HEK293 (cell line): ENCODE measurements around the gene NPDC1.
A peak's percentile ranks its signal among the peaks of the same experiment; 100 is the strongest.

ENCODE experiments used
- BCL11B ChIP-seq: fragments of 450-650 bp; formaldehyde crosslinking; IDR thresholded peaks from 2 replicates; pipeline ENCODE4 v1.5.1; 2016; ENCODE audit warnings: low read depth, missing biosample characterization, missing genetic modification characterization
- FEZF1 ChIP-seq: fragments of 450-650 bp; formaldehyde crosslinking; IDR thresholded peaks from 2 replicates; pipeline ENCODE4 v1.5.1; 2016; ENCODE audit warnings: missing biosample characterization, missing genetic modification characterization
- GLIS1 ChIP-seq: fragments of 450-650 bp; formaldehyde crosslinking; IDR thresholded peaks from 2 replicates; pipeline ENCODE4 v1.5.1; 2016; ENCODE audit warnings: missing biosample characterization, missing genetic modification characterization
- OSR2 ChIP-seq: fragments of 450-650 bp; formaldehyde crosslinking; IDR thresholded peaks from 2 replicates; pipeline ENCODE4 v1.5.1; 2016; ENCODE audit warnings: missing biosample characterization, missing genetic modification characterization
- ZBTB7A ChIP-seq: fragments of 450-650 bp; formaldehyde crosslinking; IDR thresholded peaks from 2 replicates; pipeline ENCODE4 v1.5.1; 2016; ENCODE audit warnings: low read depth, missing biosample characterization, missing genetic modification characterization
- ZNF335 ChIP-seq: fragments of 450-650 bp; formaldehyde crosslinking; conservative IDR thresholded peaks from 2 replicates; pipeline ENCODE4 v1.5.1; 2016; ENCODE audit warnings: missing biosample characterization, missing genetic modification characterization
- ZNF341 ChIP-seq: fragments of 450-650 bp; formaldehyde crosslinking; IDR thresholded peaks from 2 replicates; pipeline ENCODE4; 2016; ENCODE audit warnings: low read depth, missing biosample characterization, missing genetic modification characterization
- ZNF350 ChIP-seq: fragments of 450-650 bp; formaldehyde crosslinking; IDR thresholded peaks from 2 replicates; pipeline ENCODE4 v1.5.0; 2017; ENCODE audit warnings: missing biosample characterization, mild to moderate bottlenecking, missing genetic modification characterization
- ZNF560 ChIP-seq: fragments of 450-650 bp; formaldehyde crosslinking; IDR thresholded peaks from 2 replicates; pipeline ENCODE4 v1.5.1; 2017; ENCODE audit warnings: missing biosample characterization, missing genetic modification characterization, borderline replicate concordance
- ZXDB ChIP-seq: fragments of 450-650 bp; formaldehyde crosslinking; IDR thresholded peaks from 2 replicates; pipeline ENCODE4 v1.5.1; 2016; ENCODE audit warnings: missing biosample characterization, missing genetic modification characterization
- TF ChIP-seq, protein P1 (sequence below): fragments of 450-650 bp; formaldehyde crosslinking; IDR thresholded peaks from 2 replicates; pipeline ENCODE4 v1.5.1; 2016; ENCODE audit warnings: missing biosample characterization, missing genetic modification characterization
- TF ChIP-seq, protein P2 (sequence below): fragments of 450-650 bp; formaldehyde crosslinking; IDR thresholded peaks from 2 replicates; pipeline ENCODE4 v1.5.1; 2016; ENCODE audit warnings: missing biosample characterization, missing genetic modification characterization
- TF ChIP-seq, protein P3 (sequence below): fragments of 450-650 bp; formaldehyde crosslinking; IDR thresholded peaks from 2 replicates; pipeline ENCODE4 v1.5.1; 2016; ENCODE audit warnings: missing biosample characterization, missing genetic modification characterization, borderline replicate concordance
- TF ChIP-seq, protein P4 (sequence below): fragments of 450-650 bp; formaldehyde crosslinking; IDR thresholded peaks from 2 replicates; pipeline ENCODE4; 2016; ENCODE audit warnings: missing biosample characterization, missing genetic modification characterization
- TF ChIP-seq, protein P5 (sequence below): fragments of 450-650 bp; formaldehyde crosslinking; IDR thresholded peaks from 2 replicates; pipeline ENCODE4 v1.5.1; 2016; ENCODE audit warnings: missing biosample characterization, missing genetic modification characterization
- TF ChIP-seq, protein P6 (sequence below): fragments of 450-650 bp; formaldehyde crosslinking; IDR thresholded peaks from 2 replicates; pipeline ENCODE4 v1.5.1; 2016; ENCODE audit warnings: missing biosample characterization, missing genetic modification characterization
- TF ChIP-seq, protein P7 (sequence below): fragments of 450-650 bp; formaldehyde crosslinking; IDR thresholded peaks from 2 replicates; pipeline ENCODE4 v1.5.1; 2016; ENCODE audit warnings: missing biosample characterization, missing genetic modification characterization
- TF ChIP-seq, protein P8 (sequence below): fragments of 450-650 bp; formaldehyde crosslinking; IDR thresholded peaks from 2 replicates; pipeline ENCODE4 v1.5.1; 2016; ENCODE audit warnings: missing biosample characterization, missing genetic modification characterization

Gene NPDC1

DNA sequence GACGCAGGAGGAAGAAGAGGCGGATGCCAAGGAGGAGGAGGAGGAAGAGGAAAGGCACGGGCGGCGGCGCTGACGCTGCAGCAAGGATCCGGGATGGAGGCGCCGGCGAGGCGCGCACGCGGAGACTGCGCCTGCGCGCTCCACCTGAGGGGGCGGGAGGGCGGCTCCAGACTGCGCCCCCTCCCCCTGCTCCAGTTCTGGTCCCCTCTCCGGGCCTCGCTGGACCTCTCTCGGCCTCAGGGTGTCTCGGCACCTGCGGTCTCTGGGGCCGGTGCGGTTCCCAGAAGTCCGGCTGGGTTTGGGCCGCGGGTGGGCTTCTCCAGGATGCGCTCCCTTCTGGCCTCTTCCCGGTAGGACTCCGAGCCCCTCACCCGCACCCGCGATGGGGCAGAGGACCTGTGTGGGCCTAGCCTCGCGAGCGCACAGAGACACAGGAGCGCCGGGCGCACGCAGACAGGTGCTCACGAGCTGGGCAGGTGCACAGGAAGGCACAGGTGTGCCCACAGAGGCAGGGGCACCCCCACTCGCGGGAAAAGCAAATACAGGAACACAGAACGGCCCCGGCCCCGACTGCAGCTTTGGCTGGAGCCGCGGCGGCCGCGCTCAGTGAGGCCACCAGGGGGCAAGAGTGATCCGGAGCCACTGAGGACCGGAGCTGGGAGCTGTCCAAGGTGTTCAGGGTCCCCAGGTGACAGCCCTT, at the start of gene NPDC1 (continued):
- TF ChIP-seq, protein P1, sequence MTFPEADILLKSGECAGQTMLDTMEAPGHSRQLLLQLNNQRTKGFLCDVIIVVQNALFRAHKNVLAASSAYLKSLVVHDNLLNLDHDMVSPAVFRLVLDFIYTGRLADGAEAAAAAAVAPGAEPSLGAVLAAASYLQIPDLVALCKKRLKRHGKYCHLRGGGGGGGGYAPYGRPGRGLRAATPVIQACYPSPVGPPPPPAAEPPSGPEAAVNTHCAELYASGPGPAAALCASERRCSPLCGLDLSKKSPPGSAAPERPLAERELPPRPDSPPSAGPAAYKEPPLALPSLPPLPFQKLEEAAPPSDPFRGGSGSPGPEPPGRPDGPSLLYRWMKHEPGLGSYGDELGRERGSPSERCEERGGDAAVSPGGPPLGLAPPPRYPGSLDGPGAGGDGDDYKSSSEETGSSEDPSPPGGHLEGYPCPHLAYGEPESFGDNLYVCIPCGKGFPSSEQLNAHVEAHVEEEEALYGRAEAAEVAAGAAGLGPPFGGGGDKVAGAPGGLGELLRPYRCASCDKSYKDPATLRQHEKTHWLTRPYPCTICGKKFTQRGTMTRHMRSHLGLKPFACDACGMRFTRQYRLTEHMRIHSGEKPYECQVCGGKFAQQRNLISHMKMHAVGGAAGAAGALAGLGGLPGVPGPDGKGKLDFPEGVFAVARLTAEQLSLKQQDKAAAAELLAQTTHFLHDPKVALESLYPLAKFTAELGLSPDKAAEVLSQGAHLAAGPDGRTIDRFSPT (tag by site-specific recombination) = peak; percentile 84
- TF ChIP-seq, protein P2, sequence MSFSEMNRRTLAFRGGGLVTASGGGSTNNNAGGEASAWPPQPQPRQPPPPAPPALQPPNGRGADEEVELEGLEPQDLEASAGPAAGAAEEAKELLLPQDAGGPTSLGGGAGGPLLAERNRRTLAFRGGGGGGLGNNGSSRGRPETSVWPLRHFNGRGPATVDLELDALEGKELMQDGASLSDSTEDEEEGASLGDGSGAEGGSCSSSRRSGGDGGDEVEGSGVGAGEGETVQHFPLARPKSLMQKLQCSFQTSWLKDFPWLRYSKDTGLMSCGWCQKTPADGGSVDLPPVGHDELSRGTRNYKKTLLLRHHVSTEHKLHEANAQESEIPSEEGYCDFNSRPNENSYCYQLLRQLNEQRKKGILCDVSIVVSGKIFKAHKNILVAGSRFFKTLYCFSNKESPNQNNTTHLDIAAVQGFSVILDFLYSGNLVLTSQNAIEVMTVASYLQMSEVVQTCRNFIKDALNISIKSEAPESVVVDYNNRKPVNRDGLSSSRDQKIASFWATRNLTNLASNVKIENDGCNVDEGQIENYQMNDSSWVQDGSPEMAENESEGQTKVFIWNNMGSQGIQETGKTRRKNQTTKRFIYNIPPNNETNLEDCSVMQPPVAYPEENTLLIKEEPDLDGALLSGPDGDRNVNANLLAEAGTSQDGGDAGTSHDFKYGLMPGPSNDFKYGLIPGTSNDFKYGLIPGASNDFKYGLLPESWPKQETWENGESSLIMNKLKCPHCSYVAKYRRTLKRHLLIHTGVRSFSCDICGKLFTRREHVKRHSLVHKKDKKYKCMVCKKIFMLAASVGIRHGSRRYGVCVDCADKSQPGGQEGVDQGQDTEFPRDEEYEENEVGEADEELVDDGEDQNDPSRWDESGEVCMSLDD (tag by site-specific recombination) = peak; percentile 85
- TF ChIP-seq, protein P3, sequence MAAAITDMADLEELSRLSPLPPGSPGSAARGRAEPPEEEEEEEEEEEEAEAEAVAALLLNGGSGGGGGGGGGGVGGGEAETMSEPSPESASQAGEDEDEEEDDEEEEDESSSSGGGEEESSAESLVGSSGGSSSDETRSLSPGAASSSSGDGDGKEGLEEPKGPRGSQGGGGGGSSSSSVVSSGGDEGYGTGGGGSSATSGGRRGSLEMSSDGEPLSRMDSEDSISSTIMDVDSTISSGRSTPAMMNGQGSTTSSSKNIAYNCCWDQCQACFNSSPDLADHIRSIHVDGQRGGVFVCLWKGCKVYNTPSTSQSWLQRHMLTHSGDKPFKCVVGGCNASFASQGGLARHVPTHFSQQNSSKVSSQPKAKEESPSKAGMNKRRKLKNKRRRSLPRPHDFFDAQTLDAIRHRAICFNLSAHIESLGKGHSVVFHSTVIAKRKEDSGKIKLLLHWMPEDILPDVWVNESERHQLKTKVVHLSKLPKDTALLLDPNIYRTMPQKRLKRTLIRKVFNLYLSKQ = no peak
- peak; percentile 75 for TF ChIP-seq ZXDB
- TF ChIP-seq ZNF560 (tag by site-specific recombination) = 0 out of 2 replicates have a peak, but pooled peaks have one; percentile 31
- TF ChIP-seq ZNF341 (tag by site-specific recombination) = peak; percentile 98
- peak; percentile 34 for TF ChIP-seq GLIS1 (tag by site-specific recombination)
- TF ChIP-seq ZBTB7A = peak; percentile 76; the same call in 1 of the 2 replicates
- no peak for TF ChIP-seq OSR2 (tag by site-specific recombination)
- TF ChIP-seq, protein P4, sequence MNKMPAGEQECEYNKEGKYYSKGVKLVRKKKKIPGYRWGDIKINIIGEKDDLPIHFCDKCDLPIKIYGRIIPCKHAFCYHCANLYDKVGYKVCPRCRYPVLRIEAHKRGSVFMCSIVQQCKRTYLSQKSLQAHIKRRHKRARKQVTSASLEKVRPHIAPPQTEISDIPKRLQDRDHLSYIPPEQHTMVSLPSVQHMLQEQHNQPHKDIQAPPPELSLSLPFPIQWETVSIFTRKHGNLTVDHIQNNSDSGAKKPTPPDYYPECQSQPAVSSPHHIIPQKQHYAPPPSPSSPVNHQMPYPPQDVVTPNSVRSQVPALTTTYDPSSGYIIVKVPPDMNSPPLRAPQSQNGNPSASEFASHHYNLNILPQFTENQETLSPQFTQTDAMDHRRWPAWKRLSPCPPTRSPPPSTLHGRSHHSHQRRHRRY (tag by site-specific recombination) = no peak
- TF ChIP-seq ZNF350 (tag by site-specific recombination) = no peak
- TF ChIP-seq, protein P5, sequence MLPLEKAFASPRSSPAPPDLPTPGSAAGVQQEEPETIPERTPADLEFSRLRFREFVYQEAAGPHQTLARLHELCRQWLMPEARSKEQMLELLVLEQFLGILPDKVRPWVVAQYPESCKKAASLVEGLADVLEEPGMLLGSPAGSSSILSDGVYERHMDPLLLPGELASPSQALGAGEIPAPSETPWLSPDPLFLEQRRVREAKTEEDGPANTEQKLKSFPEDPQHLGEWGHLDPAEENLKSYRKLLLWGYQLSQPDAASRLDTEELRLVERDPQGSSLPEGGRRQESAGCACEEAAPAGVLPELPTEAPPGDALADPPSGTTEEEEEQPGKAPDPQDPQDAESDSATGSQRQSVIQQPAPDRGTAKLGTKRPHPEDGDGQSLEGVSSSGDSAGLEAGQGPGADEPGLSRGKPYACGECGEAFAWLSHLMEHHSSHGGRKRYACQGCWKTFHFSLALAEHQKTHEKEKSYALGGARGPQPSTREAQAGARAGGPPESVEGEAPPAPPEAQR (tag by site-specific recombination) = no peak
- TF ChIP-seq, protein P6, sequence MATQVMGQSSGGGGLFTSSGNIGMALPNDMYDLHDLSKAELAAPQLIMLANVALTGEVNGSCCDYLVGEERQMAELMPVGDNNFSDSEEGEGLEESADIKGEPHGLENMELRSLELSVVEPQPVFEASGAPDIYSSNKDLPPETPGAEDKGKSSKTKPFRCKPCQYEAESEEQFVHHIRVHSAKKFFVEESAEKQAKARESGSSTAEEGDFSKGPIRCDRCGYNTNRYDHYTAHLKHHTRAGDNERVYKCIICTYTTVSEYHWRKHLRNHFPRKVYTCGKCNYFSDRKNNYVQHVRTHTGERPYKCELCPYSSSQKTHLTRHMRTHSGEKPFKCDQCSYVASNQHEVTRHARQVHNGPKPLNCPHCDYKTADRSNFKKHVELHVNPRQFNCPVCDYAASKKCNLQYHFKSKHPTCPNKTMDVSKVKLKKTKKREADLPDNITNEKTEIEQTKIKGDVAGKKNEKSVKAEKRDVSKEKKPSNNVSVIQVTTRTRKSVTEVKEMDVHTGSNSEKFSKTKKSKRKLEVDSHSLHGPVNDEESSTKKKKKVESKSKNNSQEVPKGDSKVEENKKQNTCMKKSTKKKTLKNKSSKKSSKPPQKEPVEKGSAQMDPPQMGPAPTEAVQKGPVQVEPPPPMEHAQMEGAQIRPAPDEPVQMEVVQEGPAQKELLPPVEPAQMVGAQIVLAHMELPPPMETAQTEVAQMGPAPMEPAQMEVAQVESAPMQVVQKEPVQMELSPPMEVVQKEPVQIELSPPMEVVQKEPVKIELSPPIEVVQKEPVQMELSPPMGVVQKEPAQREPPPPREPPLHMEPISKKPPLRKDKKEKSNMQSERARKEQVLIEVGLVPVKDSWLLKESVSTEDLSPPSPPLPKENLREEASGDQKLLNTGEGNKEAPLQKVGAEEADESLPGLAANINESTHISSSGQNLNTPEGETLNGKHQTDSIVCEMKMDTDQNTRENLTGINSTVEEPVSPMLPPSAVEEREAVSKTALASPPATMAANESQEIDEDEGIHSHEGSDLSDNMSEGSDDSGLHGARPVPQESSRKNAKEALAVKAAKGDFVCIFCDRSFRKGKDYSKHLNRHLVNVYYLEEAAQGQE (tag by site-specific recombination) = peak; percentile 100
- no peak for TF ChIP-seq FEZF1 (tag by site-specific recombination)
- TF ChIP-seq, protein P7, sequence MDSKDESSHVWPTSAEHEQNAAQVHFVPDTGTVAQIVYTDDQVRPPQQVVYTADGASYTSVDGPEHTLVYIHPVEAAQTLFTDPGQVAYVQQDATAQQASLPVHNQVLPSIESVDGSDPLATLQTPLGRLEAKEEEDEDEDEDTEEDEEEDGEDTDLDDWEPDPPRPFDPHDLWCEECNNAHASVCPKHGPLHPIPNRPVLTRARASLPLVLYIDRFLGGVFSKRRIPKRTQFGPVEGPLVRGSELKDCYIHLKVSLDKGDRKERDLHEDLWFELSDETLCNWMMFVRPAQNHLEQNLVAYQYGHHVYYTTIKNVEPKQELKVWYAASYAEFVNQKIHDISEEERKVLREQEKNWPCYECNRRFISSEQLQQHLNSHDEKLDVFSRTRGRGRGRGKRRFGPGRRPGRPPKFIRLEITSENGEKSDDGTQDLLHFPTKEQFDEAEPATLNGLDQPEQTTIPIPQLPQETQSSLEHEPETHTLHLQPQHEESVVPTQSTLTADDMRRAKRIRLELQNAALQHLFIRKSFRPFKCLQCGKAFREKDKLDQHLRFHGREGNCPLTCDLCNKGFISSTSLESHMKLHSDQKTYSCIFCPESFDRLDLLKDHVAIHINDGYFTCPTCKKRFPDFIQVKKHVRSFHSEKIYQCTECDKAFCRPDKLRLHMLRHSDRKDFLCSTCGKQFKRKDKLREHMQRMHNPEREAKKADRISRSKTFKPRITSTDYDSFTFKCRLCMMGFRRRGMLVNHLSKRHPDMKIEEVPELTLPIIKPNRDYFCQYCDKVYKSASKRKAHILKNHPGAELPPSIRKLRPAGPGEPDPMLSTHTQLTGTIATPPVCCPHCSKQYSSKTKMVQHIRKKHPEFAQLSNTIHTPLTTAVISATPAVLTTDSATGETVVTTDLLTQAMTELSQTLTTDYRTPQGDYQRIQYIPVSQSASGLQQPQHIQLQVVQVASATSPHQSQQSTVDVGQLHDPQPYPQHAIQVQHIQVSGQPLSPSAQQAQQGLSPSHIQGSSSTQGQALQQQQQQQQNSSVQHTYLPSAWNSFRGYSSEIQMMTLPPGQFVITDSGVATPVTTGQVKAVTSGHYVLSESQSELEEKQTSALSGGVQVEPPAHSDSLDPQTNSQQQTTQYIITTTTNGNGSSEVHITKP (tag by site-specific recombination) = 0 out of 2 replicates have a peak, but pooled peaks have one; percentile 43
- TF ChIP-seq ZNF335 (tag by site-specific recombination) = peak; percentile 92
- peak; percentile 73 for TF ChIP-seq BCL11B (tag by site-specific recombination)
- TF ChIP-seq, protein P8, sequence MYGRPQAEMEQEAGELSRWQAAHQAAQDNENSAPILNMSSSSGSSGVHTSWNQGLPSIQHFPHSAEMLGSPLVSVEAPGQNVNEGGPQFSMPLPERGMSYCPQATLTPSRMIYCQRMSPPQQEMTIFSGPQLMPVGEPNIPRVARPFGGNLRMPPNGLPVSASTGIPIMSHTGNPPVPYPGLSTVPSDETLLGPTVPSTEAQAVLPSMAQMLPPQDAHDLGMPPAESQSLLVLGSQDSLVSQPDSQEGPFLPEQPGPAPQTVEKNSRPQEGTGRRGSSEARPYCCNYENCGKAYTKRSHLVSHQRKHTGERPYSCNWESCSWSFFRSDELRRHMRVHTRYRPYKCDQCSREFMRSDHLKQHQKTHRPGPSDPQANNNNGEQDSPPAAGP (tag by site-specific recombination) = 0 out of 2 replicates have a peak, but pooled peaks have one; percentile 33
